Activated B cell treated with CpG ODN at 0.5 μM for 24 hours (primary cell): ENCODE measurements around the gene HOXB5. TPM values are rescaled to one million over a fixed set of nuclear protein-coding genes. Genes with fewer than 3 reads are reported as not detected.

Experiments
- ATAC-seq: fragments of 200-7000 bp; cut with Tn5 transposase; one replicate; pipeline ENCODE4 v1.10.0; 2021; ENCODE audit warnings: low read depth, mild to moderate bottlenecking, moderate library complexity
- CTCF ChIA-PET: fragments of 350-600 bp; sonication (Branson Sonifier 250); formaldehyde crosslinking; loops from one replicate; lab custom pipeline; 2021; ENCODE audit warnings: antibody characterized with exemption; lab: Charles Lee
- POLR2A ChIA-PET: fragments of 350-600 bp; sonication (Branson Sonifier 250); formaldehyde crosslinking; loops from one replicate; lab custom pipeline; 2021; ENCODE audit warnings: antibody characterized with exemption; lab: Charles Lee
- DNase-seq: peaks from one replicate; pipeline ENCODE4 v3.0.0; 2022
- H3K27ac Mint-ChIP-seq: one replicate; pipeline ENCODE4 v1.8.0; 2020; ENCODE audit warnings: mixed read lengths
- H3K27me3 Mint-ChIP-seq: one replicate; pipeline ENCODE4 v1.8.0; 2021; ENCODE audit warnings: mixed read lengths
- H3K36me3 Mint-ChIP-seq: one replicate; pipeline ENCODE4 v1.8.0; 2021; ENCODE audit warnings: low read depth, mixed read lengths
- H3K4me1 Mint-ChIP-seq: one replicate; pipeline ENCODE4 v1.8.0; 2021; ENCODE audit warnings: mixed read lengths
- H3K4me3 Mint-ChIP-seq: one replicate; pipeline ENCODE4 v1.8.0; 2020; ENCODE audit warnings: mild to moderate bottlenecking, mixed read lengths
- H3K9me3 Mint-ChIP-seq: one replicate; pipeline ENCODE4 v1.8.0; 2020; ENCODE audit warnings: mixed read lengths
- CTCF ChIP-seq: fragments of 200-600 bp; IDR thresholded peaks from one replicate; pipeline ENCODE4 v1.8.0; 2022; ENCODE audit warnings: antibody characterized with exemption, mild to moderate bottlenecking
- intact Hi-C: fragments of 100-400 bp; cut with micrococcal nuclease; formaldehyde crosslinking; loops from one replicate; pipeline ENCODE4 v1.15.1; 2024
- total RNA-seq: library from RNA; stranded (reverse); gene quantifications from 2 replicates; pipeline ENCODE4 v1.2.3, GENCODE V29; 2022

Gene HOXB5
- total RNA-seq, 1 donor from 2014 or later: not detected

GRCh38 chr17:48597778-48598631 is 4.4 kb upstream of the HOXB5 start:
- POLR2A ChIA-PET: interaction anchor here (0.5 kb wide), 1 partner anchor 272 kb away, joined by 5 read pairs; no protein-coding TSS in a partner anchor
- intact Hi-C loops: loop anchor here (1.0 to 10.0 kb wide), 4 partner anchors 15 to 443 kb away; partner anchors contain the start of gene HOXB4
- peaks cover 32% of the 10 kb centered on the region for H3K4me1 Mint-ChIP-seq
- peaks cover 72% of the 10 kb centered on the region for H3K27me3 Mint-ChIP-seq
- peak overlapping the region; percentile 84 for H3K4me3 Mint-ChIP-seq
- peak; percentile 60 for DNase-seq
- CTCF ChIA-PET: interaction anchor here (0.7 to 1.4 kb wide), 3 partner anchors 8 to 28 kb away, joined by 3 to 5 read pairs (median 4); partner anchors contain the start of gene HOXB9
- no peaks in the 10 kb centered on the region for H3K9me3 Mint-ChIP-seq
- no peak overlapping the region for H3K27ac Mint-ChIP-seq
- TF ChIP-seq CTCF: no peak
- H3K36me3 Mint-ChIP-seq: no peaks in the 10 kb centered on the region
- peak; percentile 56 for ATAC-seq

GRCh38 chr17:48597528-48597777 is 3.9 kb upstream of the HOXB5 start:
- no peak for DNase-seq
- no peak for ATAC-seq
- POLR2A ChIA-PET: interaction anchor here (0.5 kb wide), 1 partner anchor 271 kb away, joined by 5 read pairs; no protein-coding TSS in a partner anchor
- CTCF ChIA-PET: interaction anchor here (1.4 kb wide), 1 partner anchor 28 kb away, joined by 4 read pairs; the partner anchor contains the start of gene HOXB9
- no peak for TF ChIP-seq CTCF
- H3K36me3 Mint-ChIP-seq: no peaks in the 10 kb centered on the region
- peak overlapping the region; percentile 84 for H3K4me3 Mint-ChIP-seq
- no peak overlapping the region for H3K27ac Mint-ChIP-seq
- H3K4me1 Mint-ChIP-seq: peaks cover 36% of the 10 kb centered on the region
- H3K9me3 Mint-ChIP-seq: no peaks in the 10 kb centered on the region
- intact Hi-C loops: loop anchor here (1.0 to 10.0 kb wide), 4 partner anchors 15 to 443 kb away; partner anchors contain the start of gene HOXB4
- H3K27me3 Mint-ChIP-seq: peaks cover 70% of the 10 kb centered on the region

GRCh38 chr17:48596735-48597527 is 3.4 kb upstream of the HOXB5 start:
- no peak for ATAC-seq
- no peak for TF ChIP-seq CTCF
- no peaks in the 10 kb centered on the region for H3K9me3 Mint-ChIP-seq
- no peak overlapping the region for H3K27ac Mint-ChIP-seq
- H3K4me1 Mint-ChIP-seq: peaks cover 38% of the 10 kb centered on the region
- no peak for DNase-seq
- peaks cover 68% of the 10 kb centered on the region for H3K27me3 Mint-ChIP-seq
- CTCF ChIA-PET: interaction anchor here (0.9 kb wide), 1 partner anchor 19 kb away, joined by 3 read pairs; no protein-coding TSS in a partner anchor
- intact Hi-C loops: loop anchor here (1.0 to 10.0 kb wide), 4 partner anchors 16 to 442 kb away; partner anchors contain the start of gene HOXB4
- H3K4me3 Mint-ChIP-seq: peak overlapping the region; percentile 84
- POLR2A ChIA-PET: no interaction called here
- no peaks in the 10 kb centered on the region for H3K36me3 Mint-ChIP-seq

- Mint-ChIP-seq H3K36me3 (no peaks in the 10 kb centered on the region), H3K4me3 (peak overlapping the region; percentile 80), H3K4me1 (peaks cover 41% of the 10 kb centered on the region), H3K27me3 (peaks cover 74% of the 10 kb centered on the region), H3K27ac (peak overlapping the region; percentile 54), H3K9me3 (no peaks in the 10 kb centered on the region)
- intact Hi-C loops: loop anchor here (2.0 to 10.0 kb wide), 3 partner anchors 17 to 441 kb away; no protein-coding TSS in a partner anchor
- DNase-seq: no peak
- POLR2A ChIA-PET: no interaction called here
- TF ChIP-seq CTCF: no peak
- CTCF ChIA-PET: interaction anchor here (0.9 to 4.5 kb wide), 3 partner anchors 17 to 22 kb away, joined by 3 to 29 read pairs (median 6); no protein-coding TSS in a partner anchor
- ATAC-seq: no peak
These were observed 2.6 kb upstream of the HOXB5 start for GRCh38 chr17:48596000-48596734.
